HG03108 (cell line): Measurements from ENCODE around the gene HOXC12.

Experiments
- ATAC-seq: cut with Tn5 transposase; IDR thresholded peaks from one replicate; pipeline ENCODE4 v1.9.1; 2021; ENCODE audit warnings: moderate library complexity; ENCODE audit not compliant: unreplicated experiment

The HOXC12 gene

DNA sequence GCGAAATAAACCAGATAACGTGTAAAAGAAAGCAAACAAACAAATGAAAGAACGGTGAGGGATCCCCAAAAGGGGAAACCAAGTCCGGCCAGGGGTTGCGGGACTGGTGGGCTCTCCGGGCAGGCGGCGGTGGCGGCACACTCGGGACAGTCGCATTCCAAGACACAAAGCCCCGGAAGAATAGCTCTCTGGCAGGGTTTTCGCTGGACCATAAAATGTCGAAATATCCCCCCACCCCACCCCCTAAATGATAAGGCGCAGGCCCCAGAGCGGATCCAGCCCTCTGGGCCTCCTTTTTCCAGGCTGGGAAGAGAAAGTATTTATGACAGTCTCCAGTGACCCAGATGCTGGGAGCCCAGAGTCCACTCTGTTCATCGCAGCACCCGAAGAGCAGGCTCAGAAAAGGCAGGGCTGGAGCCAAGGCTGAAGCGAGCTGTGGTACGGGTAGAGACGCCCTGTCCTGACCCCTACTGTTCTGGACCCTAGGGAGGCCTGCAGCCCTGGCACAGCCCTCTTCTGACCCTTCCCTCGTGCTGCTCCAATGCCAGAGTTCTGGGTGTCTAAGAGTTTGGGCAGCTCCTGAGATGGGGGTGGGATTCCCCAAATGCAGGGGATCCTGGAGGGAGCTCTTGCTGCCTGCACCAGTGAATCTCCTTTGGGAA, 52.0 kb downstream of the HOXC12 start:
- no peak for ATAC-seq

DNA sequence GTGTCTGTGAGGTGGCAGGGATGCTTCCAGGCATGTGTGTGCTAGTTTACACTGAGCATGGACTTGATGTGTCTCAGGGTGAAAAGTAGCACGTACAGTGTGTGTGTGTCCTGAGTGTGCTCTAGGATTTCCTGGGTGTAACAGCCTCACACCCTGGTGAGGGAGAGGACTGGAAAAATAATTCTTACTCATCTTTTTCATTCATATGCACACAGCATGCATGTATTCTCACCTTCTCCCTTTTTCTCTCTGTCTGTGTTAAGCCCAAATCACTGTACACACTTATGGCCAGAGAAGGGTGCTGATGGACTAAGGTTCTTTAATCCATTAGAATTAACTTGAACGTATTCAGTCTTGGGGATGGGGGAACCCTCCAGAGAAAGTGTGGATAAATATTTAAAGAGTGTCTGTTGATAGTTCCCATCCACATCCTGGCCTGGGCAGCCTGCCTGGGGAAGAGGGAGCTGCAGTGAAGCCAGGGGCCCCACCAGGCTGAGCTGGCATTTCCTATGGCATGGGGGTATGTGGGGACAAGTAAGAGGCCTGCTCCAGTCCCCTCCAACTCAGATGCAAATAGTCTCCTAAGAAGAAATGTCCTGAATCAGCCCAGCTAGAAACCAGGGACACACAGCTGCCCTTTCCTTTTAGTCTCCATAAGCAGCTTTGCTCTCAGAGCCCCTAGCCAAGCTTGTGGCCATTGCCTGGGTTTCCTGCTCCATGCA, 53.0 kb downstream of the HOXC12 start:
- no peak for ATAC-seq

DNA sequence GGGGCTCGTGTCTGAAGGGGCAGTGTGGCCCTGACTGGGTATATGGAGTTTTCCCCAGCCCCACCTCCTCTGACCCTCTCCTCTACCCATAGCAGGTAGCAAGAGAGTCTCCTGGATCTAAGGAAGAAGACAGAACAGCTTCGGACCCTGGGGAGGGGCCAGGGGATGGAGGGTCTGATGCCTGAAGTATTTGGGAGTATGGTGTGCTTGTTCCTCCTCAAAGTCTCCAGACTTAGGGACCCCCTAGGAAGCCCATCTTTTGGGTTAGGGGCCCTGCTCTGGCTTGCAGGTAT, 53.5 kb downstream of the HOXC12 start:
- ATAC-seq, result no peak
